ENCODE results near the gene RALY.

Gene RALY

DNA sequence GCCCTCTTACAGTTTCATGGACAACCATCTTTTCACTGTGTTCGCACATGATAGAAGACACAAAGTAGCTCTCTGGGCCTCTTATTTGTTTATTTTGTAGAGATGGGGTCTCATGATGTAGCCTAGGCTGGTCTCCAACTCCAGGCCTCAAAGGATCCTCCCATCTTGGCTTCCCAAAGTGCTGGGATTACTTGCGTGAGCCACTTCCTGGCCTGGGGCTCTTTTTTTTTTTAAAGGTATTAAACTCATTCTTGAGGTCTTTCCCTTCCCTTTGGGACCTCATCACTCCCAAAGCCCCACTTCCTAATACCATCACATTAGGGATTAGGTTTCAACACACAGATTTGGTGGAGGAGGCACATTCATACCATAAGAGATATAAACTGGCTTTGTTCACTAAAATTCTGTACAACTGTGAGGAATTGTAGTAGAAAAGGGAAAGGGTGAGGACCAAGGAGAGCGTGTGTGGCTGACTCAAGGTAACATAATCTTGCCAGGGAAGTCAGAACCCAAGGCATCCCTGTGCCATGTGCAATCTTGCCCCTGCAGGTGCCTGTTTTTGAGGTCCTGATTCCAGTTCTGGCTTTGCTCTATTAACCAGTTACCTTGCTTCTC lies 72.9 kb downstream of the RALY start:
- H3K79me2 ChIP-seq (ENCODE audit: insufficient read depth, low read depth), result peaks cover 78% of the 10 kb centered on the region

DNA sequence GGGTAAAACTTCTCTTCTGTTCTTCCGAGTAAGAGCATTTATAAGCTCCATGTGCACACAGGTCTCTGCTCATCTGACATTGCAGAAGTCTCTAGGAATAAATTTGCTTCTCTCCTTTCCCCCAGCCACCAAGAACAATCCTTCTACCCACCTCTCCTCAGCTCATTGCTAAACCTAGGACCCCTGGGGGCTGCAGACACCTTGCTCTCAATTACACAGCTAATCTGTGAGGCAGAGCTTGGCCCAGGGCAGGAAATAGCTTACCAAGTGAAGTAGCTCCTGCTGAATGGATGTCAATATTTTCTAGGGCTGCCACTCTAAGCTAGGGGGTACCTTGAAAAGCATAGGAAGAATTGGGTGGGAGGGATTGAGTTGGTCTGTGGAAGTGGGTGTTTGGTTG lies 74.3 kb downstream of the RALY start:
- no peaks in the 10 kb centered on the region for H3K27me3 ChIP-seq (ENCODE audit: insufficient read depth, low read depth)
- no peaks in the 10 kb centered on the region; the same call in 1 of the 2 replicates for H3K36me3 ChIP-seq (ENCODE audit: insufficient read depth)
- H3K79me2 ChIP-seq (ENCODE audit: insufficient read depth, low read depth), result peaks cover 79% of the 10 kb centered on the region
- H3K4me2 ChIP-seq, result 0 out of 2 replicates have a peak overlapping the region, but pooled peaks have one; percentile 56
- no peak overlapping the region for H2AFZ ChIP-seq (ENCODE audit: low read depth)
- TF ChIP-seq, protein P1, sequence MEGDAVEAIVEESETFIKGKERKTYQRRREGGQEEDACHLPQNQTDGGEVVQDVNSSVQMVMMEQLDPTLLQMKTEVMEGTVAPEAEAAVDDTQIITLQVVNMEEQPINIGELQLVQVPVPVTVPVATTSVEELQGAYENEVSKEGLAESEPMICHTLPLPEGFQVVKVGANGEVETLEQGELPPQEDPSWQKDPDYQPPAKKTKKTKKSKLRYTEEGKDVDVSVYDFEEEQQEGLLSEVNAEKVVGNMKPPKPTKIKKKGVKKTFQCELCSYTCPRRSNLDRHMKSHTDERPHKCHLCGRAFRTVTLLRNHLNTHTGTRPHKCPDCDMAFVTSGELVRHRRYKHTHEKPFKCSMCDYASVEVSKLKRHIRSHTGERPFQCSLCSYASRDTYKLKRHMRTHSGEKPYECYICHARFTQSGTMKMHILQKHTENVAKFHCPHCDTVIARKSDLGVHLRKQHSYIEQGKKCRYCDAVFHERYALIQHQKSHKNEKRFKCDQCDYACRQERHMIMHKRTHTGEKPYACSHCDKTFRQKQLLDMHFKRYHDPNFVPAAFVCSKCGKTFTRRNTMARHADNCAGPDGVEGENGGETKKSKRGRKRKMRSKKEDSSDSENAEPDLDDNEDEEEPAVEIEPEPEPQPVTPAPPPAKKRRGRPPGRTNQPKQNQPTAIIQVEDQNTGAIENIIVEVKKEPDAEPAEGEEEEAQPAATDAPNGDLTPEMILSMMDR (conservative IDR thresholded peaks at IDR 0.05; ENCODE audit: low read depth, low read length), result no peak
- peaks cover 14% of the 10 kb centered on the region for H4K20me1 ChIP-seq (ENCODE audit: insufficient read depth)
- H3K4me3 ChIP-seq (IDR thresholded peaks at IDR 0.05; ENCODE audit: insufficient read depth, low read depth, low read length), result no peak overlapping the region
- H3K9ac ChIP-seq, result no peak overlapping the region
- H3K27ac ChIP-seq, result peak overlapping the region; percentile 33; the same call in 1 of the 2 replicates
- H3K4me1 ChIP-seq (ENCODE audit: low read depth, poor library complexity, severe bottlenecking), result peaks cover 62% of the 10 kb centered on the region

More for the DNA sequence above, 72.9 kb downstream of the RALY start:
- Histone ChIP-seq H2AFZ (ENCODE audit: low read depth) (no peak overlapping the region), H3K4me2 (no peak overlapping the region), H3K4me3 (IDR thresholded peaks at IDR 0.05; ENCODE audit: insufficient read depth, low read depth, low read length) (no peak overlapping the region), H3K27ac (no peak overlapping the region; the same call in 1 of the 2 replicates), H3K9ac (no peak overlapping the region), H3K36me3 (ENCODE audit: insufficient read depth) (no peaks in the 10 kb centered on the region; the same call in 1 of the 2 replicates), H4K20me1 (ENCODE audit: insufficient read depth) (peaks cover 12% of the 10 kb centered on the region), H3K27me3 (ENCODE audit: insufficient read depth, low read depth) (no peaks in the 10 kb centered on the region), H3K4me1 (ENCODE audit: low read depth, poor library complexity, severe bottlenecking) (peaks cover 67% of the 10 kb centered on the region)
- TF ChIP-seq, protein P1 (conservative IDR thresholded peaks at IDR 0.05; ENCODE audit: low read depth, low read length), result no peak

DNA sequence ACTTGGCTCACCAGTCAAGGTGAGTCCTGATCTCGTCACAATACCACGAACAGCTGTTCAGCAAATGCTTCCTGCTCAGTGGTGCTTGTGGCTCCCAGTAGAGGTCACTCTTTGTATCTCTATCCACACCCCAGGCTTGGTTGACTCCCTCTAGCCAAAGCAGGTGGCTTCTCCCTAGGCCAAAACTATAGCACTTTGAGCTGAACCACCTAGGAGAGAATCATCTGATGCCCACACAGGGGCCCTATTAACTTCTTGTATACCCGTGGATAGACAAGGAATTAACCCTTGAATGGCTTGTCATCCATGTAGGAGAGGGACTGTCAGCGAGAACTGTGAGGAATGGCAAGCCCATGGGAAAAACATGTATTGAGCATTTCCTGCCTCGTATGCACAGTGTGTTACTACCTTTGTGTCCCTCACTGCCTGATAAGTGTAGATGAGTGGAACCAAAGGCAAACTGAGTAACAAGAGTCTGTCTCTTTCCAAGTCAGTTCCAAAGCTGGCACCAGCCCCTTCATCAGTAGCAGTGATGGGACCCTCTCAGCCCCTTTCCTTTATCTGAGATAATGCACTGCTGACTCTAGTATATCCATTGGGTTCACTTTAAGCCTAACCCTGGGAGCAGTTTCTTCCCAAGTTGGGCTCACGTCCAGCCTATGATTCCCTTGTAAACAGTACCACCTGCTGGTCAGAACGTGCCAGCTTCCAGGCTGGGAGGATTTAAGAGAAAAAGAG lies 75.8 kb downstream of the RALY start:
- Histone ChIP-seq H3K4me1 (ENCODE audit: low read depth, poor library complexity, severe bottlenecking) (peaks cover 62% of the 10 kb centered on the region), H3K4me2 (peak overlapping the region; percentile 56), H3K79me2 (ENCODE audit: insufficient read depth, low read depth) (peaks cover 68% of the 10 kb centered on the region), H3K9ac (no peak overlapping the region), H3K27me3 (ENCODE audit: insufficient read depth, low read depth) (no peaks in the 10 kb centered on the region), H2AFZ (ENCODE audit: low read depth) (no peak overlapping the region), H3K27ac (peak overlapping the region; percentile 9; the same call in 1 of the 2 replicates), H4K20me1 (ENCODE audit: insufficient read depth) (peaks cover 18% of the 10 kb centered on the region), H3K4me3 (IDR thresholded peaks at IDR 0.05; ENCODE audit: insufficient read depth, low read depth, low read length) (no peak overlapping the region), H3K36me3 (ENCODE audit: insufficient read depth) (no peaks in the 10 kb centered on the region; the same call in 1 of the 2 replicates)
- TF ChIP-seq, protein P1 (conservative IDR thresholded peaks at IDR 0.05; ENCODE audit: low read depth, low read length), result peak; percentile 98

DNA sequence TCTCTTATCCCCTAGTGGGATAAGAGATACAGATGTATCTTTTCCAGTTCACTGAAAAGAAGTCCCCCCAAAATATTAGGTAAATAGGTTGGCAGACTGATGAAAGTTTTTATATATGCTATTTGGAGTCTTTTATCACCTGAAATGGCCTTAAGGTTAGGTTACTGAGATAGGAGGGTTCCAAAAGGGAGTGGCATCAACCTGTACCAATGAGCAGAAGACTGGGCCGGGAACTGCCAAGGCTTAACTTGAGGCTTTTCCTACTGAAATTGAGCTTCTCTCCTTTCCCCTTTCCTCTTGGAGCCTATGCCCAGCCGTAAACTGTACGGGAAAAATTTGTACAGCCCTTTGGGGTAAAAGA lies 76.3 kb downstream of the RALY start:
- TF ChIP-seq, protein P1 (conservative IDR thresholded peaks at IDR 0.05; ENCODE audit: low read depth, low read length), result peak; percentile 14; the same call in 1 of the 2 replicates
- no peak overlapping the region for H2AFZ ChIP-seq (ENCODE audit: low read depth)
- peak overlapping the region; percentile 56; the same call in 1 of the 2 replicates for H3K4me2 ChIP-seq
- H3K4me3 ChIP-seq (IDR thresholded peaks at IDR 0.05; ENCODE audit: insufficient read depth, low read depth, low read length), result no peak overlapping the region
- H3K36me3 ChIP-seq (ENCODE audit: insufficient read depth), result no peaks in the 10 kb centered on the region; the same call in 1 of the 2 replicates
- H4K20me1 ChIP-seq (ENCODE audit: insufficient read depth), result peaks cover 18% of the 10 kb centered on the region
- H3K27ac ChIP-seq, result no peak overlapping the region
- no peaks in the 10 kb centered on the region for H3K27me3 ChIP-seq (ENCODE audit: insufficient read depth, low read depth)
- H3K4me1 ChIP-seq (ENCODE audit: low read depth, poor library complexity, severe bottlenecking), result peaks cover 62% of the 10 kb centered on the region
- H3K79me2 ChIP-seq (ENCODE audit: insufficient read depth, low read depth), result peaks cover 63% of the 10 kb centered on the region
- no peak overlapping the region for H3K9ac ChIP-seq

Measured in KMS-11 (cell line).